Measurements from ENCODE around the gene PGLYRP2.
"Not testable (repeated sequence)": the region's sequence is repeated elsewhere in the genome, so short reads cannot be mapped to it uniquely, and the experiment has no call there.

The PGLYRP2 gene

GRCh38 chr19:15487038-15487437, 7.7 kb upstream of the PGLYRP2 start:
- Histone ChIP-seq H3K9me2 (replicated peaks; ENCODE audit: low read depth, low read length) (no peaks in the 10 kb centered on the region), H3K4me1 (ENCODE audit: insufficient read depth, low read length, poor library complexity, severe bottlenecking) (no peaks in the 10 kb centered on the region), H3K9me3 (ENCODE audit: insufficient read depth, low read depth, low read length) (no peaks in the 10 kb centered on the region), H3K79me2 (ENCODE audit: insufficient read depth, low read length) (no peaks in the 10 kb centered on the region), H3K9ac (ENCODE audit: low read depth, low read length, poor library complexity, severe bottlenecking) (no peak overlapping the region), H3K36me3 (ENCODE audit: insufficient read depth, low read length) (no peaks in the 10 kb centered on the region), H3F3A (ENCODE audit: low read depth) (no peaks in the 10 kb centered on the region), H3K27me3 (ENCODE audit: insufficient read depth, low read length, poor library complexity, severe bottlenecking) (no peaks in the 10 kb centered on the region), H2AFZ (ENCODE audit: low read length) (no peak overlapping the region), H3K4me3 (ENCODE audit: low read length, poor library complexity, severe bottlenecking) (no peak overlapping the region), H3K4me2 (ENCODE audit: low read depth, low read length, poor library complexity, severe bottlenecking) (no peak overlapping the region), H4K20me1 (ENCODE audit: insufficient read depth, low read length, poor library complexity, severe bottlenecking) (no peaks in the 10 kb centered on the region)
- no peak for TF ChIP-seq EZH2phosphoT487 (IDR thresholded peaks at IDR 0.05; ENCODE audit: borderline replicate concordance)
- TF ChIP-seq CTCF (conservative IDR thresholded peaks at IDR 0.05; ENCODE audit: low read length), result no peak

DNA sequence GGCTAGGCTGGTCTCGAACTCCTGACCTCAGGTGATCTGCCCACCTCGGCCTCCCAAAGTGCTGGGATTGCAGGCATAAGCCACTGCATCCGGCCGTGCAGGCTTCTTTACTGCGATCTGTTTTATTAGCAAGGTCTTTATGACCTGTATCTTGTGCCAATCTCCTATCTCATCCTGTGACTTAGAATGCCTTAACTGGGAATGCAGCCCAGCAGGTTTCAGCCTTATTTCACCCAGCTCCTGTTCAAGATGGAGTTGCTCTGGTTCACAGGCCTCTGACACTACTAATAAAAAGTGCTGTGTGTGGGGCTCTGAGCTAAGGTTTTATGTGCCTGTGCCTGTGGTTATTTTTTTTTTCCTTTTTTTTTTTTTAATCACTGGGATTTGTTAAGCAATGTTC, 6.5 kb upstream of the PGLYRP2 start:
- H3K79me2 ChIP-seq (ENCODE audit: insufficient read depth, low read length); H4K20me1 ChIP-seq (ENCODE audit: insufficient read depth, low read length, poor library complexity, severe bottlenecking); H2AFZ ChIP-seq (ENCODE audit: low read length); H3K27me3 ChIP-seq (ENCODE audit: insufficient read depth, low read length, poor library complexity, severe bottlenecking); H3K9me3 ChIP-seq (ENCODE audit: insufficient read depth, low read depth, low read length); H3K4me3 ChIP-seq (ENCODE audit: low read length, poor library complexity, severe bottlenecking); H3F3A ChIP-seq (ENCODE audit: low read depth); H3K4me1 ChIP-seq (ENCODE audit: insufficient read depth, low read length, poor library complexity, severe bottlenecking); H3K4me2 ChIP-seq (ENCODE audit: low read depth, low read length, poor library complexity, severe bottlenecking); H3K9ac ChIP-seq (ENCODE audit: low read depth, low read length, poor library complexity, severe bottlenecking); H3K9me2 ChIP-seq (replicated peaks; ENCODE audit: low read depth, low read length); H3K36me3 ChIP-seq (ENCODE audit: insufficient read depth, low read length): not testable (repeated sequence)

DNA sequence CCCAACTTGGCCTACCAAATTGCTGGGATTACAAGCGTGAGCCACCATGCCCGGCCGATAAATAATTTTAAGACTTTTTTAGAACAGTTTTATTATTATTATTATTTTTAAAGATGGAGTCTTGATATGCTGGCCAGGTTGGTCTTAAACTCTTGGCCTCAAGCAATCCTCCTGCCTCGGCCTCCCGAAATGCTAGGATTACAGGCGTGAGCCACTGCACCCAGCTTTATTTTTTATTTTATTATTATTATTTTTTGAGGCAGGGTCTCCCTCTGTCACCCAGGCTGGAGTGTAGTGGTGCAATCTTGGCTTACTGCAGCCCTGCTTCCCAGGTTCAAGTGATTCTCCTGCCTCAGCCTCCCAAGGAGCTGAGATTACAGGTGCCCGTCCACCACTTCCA, 1.7 kb upstream of the PGLYRP2 start:
- not testable (repeated sequence) for H3K4me2 ChIP-seq (ENCODE audit: low read depth, low read length, poor library complexity, severe bottlenecking); H3K79me2 ChIP-seq (ENCODE audit: insufficient read depth, low read length); H3K4me3 ChIP-seq (ENCODE audit: low read length, poor library complexity, severe bottlenecking); H3K9ac ChIP-seq (ENCODE audit: low read depth, low read length, poor library complexity, severe bottlenecking); H4K20me1 ChIP-seq (ENCODE audit: insufficient read depth, low read length, poor library complexity, severe bottlenecking); H3K9me3 ChIP-seq (ENCODE audit: insufficient read depth, low read depth, low read length); H3K9me2 ChIP-seq (replicated peaks; ENCODE audit: low read depth, low read length); H3K36me3 ChIP-seq (ENCODE audit: insufficient read depth, low read length); H3K27me3 ChIP-seq (ENCODE audit: insufficient read depth, low read length, poor library complexity, severe bottlenecking); H3F3A ChIP-seq (ENCODE audit: low read depth); H2AFZ ChIP-seq (ENCODE audit: low read length); H3K4me1 ChIP-seq (ENCODE audit: insufficient read depth, low read length, poor library complexity, severe bottlenecking)

DNA sequence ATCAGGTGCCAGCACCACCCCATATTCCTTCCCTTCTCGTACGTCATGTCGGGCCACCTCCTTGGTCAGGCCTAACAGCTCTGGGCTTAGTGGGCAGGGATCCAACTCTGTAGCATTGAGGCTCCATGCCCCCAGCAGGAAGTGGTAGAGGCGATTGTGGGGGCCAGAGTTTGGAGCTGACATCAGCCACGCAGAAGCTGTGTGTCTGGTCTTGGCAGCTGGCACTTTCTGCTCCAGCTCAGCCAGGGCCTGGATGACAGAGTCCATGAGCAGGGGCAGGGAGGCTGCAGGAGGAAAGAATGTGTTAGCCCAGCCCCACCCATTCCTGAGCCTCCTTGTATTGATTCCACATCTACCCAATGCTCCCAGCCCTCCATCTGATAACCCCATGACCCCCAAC, 3.0 kb downstream of the PGLYRP2 start:
- H3K4me3 ChIP-seq (ENCODE audit: low read length, poor library complexity, severe bottlenecking), result no peak overlapping the region
- no peaks in the 10 kb centered on the region for H3K9me2 ChIP-seq (replicated peaks; ENCODE audit: low read depth, low read length)
- peaks cover 17% of the 10 kb centered on the region for H3K4me1 ChIP-seq (ENCODE audit: insufficient read depth, low read length, poor library complexity, severe bottlenecking)
- H2AFZ ChIP-seq (ENCODE audit: low read length), result no peak overlapping the region
- TF ChIP-seq EZH2phosphoT487 (IDR thresholded peaks at IDR 0.05; ENCODE audit: borderline replicate concordance) (no peak), CTCF (conservative IDR thresholded peaks at IDR 0.05; ENCODE audit: low read length) (no peak)
- peaks cover 3% of the 10 kb centered on the region; the same call in 1 of the 2 replicates for H3F3A ChIP-seq (ENCODE audit: low read depth)
- no peaks in the 10 kb centered on the region for H3K36me3 ChIP-seq (ENCODE audit: insufficient read depth, low read length)
- H3K9ac ChIP-seq (ENCODE audit: low read depth, low read length, poor library complexity, severe bottlenecking), result no peak overlapping the region
- H3K79me2 ChIP-seq (ENCODE audit: insufficient read depth, low read length), result no peaks in the 10 kb centered on the region
- H3K9me3 ChIP-seq (ENCODE audit: insufficient read depth, low read depth, low read length), result no peaks in the 10 kb centered on the region
- H4K20me1 ChIP-seq (ENCODE audit: insufficient read depth, low read length, poor library complexity, severe bottlenecking), result no peaks in the 10 kb centered on the region
- H3K4me2 ChIP-seq (ENCODE audit: low read depth, low read length, poor library complexity, severe bottlenecking), result no peak overlapping the region
- no peaks in the 10 kb centered on the region for H3K27me3 ChIP-seq (ENCODE audit: insufficient read depth, low read length, poor library complexity, severe bottlenecking)
